Activated T-helper 17 cell treated with anti-CD3 and anti-CD28 coated beads, Interleukin-2, amount 50 U/mL, for 72 hours (primary cell): ENCODE measurements around the gene C17orf113. TPM values are rescaled to one million over a fixed set of nuclear protein-coding genes. Genes with fewer than 3 reads are reported as not detected.
A peak's percentile ranks its signal among the peaks of the same experiment; 100 is the strongest.

Source experiments
- ATAC-seq: fragments of 150-1000 bp; cut with Tn5 transposase; replicated peaks from 2 replicates; pipeline ENCODE4 v1.10.0; 2021; ENCODE audit warnings: mild to moderate bottlenecking, moderate library complexity
- H3K27ac Mint-ChIP-seq: one replicate; pipeline ENCODE4 v1.8.0; 2022; ENCODE audit warnings: mixed read lengths
- H3K27me3 Mint-ChIP-seq: one replicate; pipeline ENCODE4 v1.8.0; 2022; ENCODE audit warnings: mixed read lengths
- H3K36me3 Mint-ChIP-seq: one replicate; pipeline ENCODE4 v1.8.0; 2022; ENCODE audit warnings: low read depth, mild to moderate bottlenecking, mixed read lengths
- H3K4me1 Mint-ChIP-seq: one replicate; pipeline ENCODE4 v1.8.0; 2022; ENCODE audit warnings: mixed read lengths
- H3K4me3 Mint-ChIP-seq: one replicate; pipeline ENCODE4 v1.8.0; 2022; ENCODE audit warnings: mild to moderate bottlenecking, mixed read lengths
- H3K9me3 Mint-ChIP-seq: one replicate; pipeline ENCODE4 v1.8.0; 2022; ENCODE audit warnings: mixed read lengths
- total RNA-seq, 2 donors: library from RNA; stranded (reverse); gene quantifications; one replicate each; pipeline ENCODE4 v1.2.3, GENCODE V29; 2022

The C17orf113 gene
- total RNA-seq, 2 donors from 2014 or later, result 0.06 to 0.32 TPM

GRCh38 chr17:42002175-42002791 is 48.1 kb downstream of the C17orf113 start:
- Mint-ChIP-seq H3K4me1 (peaks cover 5% of the 10 kb centered on the region), H3K4me3 (no peak overlapping the region), H3K36me3 (peaks cover 78% of the 10 kb centered on the region), H3K27ac (no peak overlapping the region), H3K27me3 (no peaks in the 10 kb centered on the region), H3K9me3 (no peaks in the 10 kb centered on the region)
- ATAC-seq, result no peak

DNA sequence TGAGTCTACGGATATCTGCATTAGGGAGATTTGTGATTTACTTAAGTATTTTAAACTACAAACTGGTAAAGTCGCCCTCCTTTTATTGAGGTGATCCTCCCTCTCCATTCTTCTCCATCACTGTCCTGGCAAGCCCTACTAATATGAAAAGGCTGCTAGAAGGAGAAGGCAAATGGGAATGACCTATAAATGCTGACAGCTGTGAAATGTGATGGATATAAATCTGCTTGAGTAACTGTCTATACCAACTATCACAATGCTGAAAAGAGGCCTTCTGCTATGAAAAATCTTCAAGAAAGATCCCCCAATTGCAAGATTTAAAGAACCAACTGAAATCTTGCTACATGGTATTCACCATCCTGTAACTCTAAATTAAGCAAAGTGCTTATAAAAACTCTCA is 48.7 kb downstream of the C17orf113 start:
- Mint-ChIP-seq H3K27me3 (no peaks in the 10 kb centered on the region), H3K4me3 (no peak overlapping the region), H3K36me3 (peaks cover 78% of the 10 kb centered on the region), H3K9me3 (no peaks in the 10 kb centered on the region), H3K27ac (no peak overlapping the region), H3K4me1 (peaks cover 9% of the 10 kb centered on the region)
- no peak for ATAC-seq

DNA sequence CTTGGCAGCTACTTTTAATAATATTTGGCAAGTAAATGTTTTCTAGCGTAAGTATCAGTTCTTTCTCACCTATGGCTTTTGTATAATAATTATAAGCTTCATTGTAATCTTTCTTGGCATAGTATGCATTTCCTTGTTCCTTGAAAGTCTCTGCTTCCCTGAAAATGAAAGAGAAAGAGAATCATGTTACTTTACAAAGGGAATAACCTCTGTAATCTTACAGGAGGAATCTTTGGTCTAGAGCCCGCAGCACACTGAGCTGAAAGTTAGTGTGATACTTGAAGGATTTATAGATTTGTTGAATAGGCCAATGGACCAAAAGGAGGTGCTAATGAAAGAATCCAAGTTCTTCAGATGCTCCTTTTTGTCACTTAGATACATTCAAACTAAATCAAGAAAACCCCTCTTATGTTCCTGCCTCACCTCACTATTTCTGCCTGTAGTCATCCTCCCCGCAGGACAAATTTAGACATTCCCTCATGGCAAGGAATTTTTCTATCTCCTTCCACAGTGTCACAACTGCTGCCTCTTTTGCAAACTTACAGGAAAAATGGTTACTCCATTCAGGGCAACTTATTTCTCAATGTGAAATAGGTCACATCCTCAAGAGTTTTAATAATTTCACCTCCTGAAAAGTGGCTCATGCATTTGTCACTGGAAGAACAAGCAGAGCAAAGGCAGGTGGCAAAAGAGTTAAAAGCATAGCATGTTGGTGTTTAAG is 49.8 kb downstream of the C17orf113 start:
- no peaks in the 10 kb centered on the region for H3K9me3 Mint-ChIP-seq
- ATAC-seq, result no peak
- peaks cover 17% of the 10 kb centered on the region for H3K4me1 Mint-ChIP-seq
- no peak overlapping the region for H3K4me3 Mint-ChIP-seq
- H3K27me3 Mint-ChIP-seq, result no peaks in the 10 kb centered on the region
- peak overlapping the region; percentile 21 for H3K27ac Mint-ChIP-seq
- H3K36me3 Mint-ChIP-seq, result peaks cover 87% of the 10 kb centered on the region

DNA sequence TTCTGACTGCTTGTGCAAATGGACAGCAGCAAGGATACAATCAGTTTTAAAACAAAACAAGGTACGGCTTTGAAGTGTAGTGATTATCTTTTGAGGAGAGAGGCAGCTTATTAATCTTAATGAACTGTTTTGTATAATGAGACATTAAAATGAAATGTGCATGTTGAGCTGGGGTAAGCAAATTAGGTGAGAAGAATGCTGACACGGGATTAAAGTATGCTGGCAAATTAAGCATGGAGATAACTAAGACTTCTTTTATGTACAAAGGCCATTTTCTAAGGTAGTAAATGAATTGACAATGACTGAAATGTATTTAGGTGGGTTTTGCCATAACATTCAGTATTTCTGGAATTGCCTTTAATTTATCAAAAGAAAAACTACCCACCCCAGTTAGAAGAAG is 51.9 kb downstream of the C17orf113 start:
- Mint-ChIP-seq H3K36me3 (peaks cover 100% of the 10 kb centered on the region), H3K27me3 (no peaks in the 10 kb centered on the region), H3K4me1 (peaks cover 12% of the 10 kb centered on the region), H3K9me3 (no peaks in the 10 kb centered on the region), H3K4me3 (no peak overlapping the region), H3K27ac (no peak overlapping the region)
- ATAC-seq, result no peak

DNA sequence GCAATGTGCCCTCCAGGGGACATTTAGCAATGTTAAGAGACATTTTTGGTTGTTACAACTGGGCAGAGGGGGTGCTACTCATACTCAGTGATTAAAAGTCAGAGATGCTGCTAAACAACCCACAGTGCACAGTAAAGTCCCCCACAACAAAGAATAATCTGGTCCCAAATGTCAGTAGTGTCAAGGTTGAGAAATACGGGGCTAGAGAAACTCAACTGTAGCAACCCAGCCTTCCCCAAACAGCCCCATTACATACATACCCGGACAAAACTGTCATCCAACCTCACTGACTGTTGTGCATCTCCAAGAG is 53.6 kb downstream of the C17orf113 start:
- H3K27me3 Mint-ChIP-seq, result no peaks in the 10 kb centered on the region
- H3K4me3 Mint-ChIP-seq, result peak overlapping the region; percentile 10
- no peaks in the 10 kb centered on the region for H3K9me3 Mint-ChIP-seq
- H3K27ac Mint-ChIP-seq, result peak overlapping the region; percentile 79
- peaks cover 12% of the 10 kb centered on the region for H3K4me1 Mint-ChIP-seq
- peaks cover 100% of the 10 kb centered on the region for H3K36me3 Mint-ChIP-seq
- ATAC-seq, result no peak

- ATAC-seq, result no peak
- Mint-ChIP-seq H3K9me3 (no peaks in the 10 kb centered on the region), H3K36me3 (peaks cover 100% of the 10 kb centered on the region), H3K27me3 (no peaks in the 10 kb centered on the region), H3K27ac (peak overlapping the region; percentile 17), H3K4me3 (no peak overlapping the region), H3K4me1 (peaks cover 12% of the 10 kb centered on the region)
These were observed 57.8 kb downstream of the C17orf113 start for GRCh38 chr17:41992576-41992975.

- Mint-ChIP-seq H3K9me3 (no peaks in the 10 kb centered on the region), H3K4me1 (no peaks in the 10 kb centered on the region), H3K27me3 (no peaks in the 10 kb centered on the region), H3K4me3 (no peak overlapping the region), H3K27ac (no peak overlapping the region), H3K36me3 (peaks cover 100% of the 10 kb centered on the region)
- ATAC-seq, result no peak
These were observed 60.5 kb downstream of the C17orf113 start for GRCh38 chr17:41989702-41990419.

DNA sequence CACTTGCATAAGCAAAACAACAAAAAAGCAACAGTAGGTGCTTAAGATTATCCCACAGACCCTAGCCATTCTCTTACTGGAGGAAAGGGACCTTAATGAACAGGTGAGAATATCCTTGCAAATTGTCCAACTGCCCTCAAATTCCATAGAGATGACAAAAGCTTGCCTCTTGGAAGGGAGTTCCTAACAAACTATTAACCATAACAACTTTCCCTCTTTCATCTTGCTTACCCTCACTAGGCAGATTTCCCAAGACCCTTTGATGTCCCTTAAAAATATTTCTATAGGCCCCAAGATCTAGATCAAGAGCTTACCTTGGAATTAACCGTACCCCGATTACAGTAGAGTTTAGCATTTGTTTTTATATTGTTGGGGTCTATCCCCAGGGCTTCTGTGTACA is 62.0 kb downstream of the C17orf113 start:
- Mint-ChIP-seq H3K4me3 (no peak overlapping the region), H3K27me3 (no peaks in the 10 kb centered on the region), H3K9me3 (no peaks in the 10 kb centered on the region), H3K4me1 (no peaks in the 10 kb centered on the region), H3K36me3 (peaks cover 100% of the 10 kb centered on the region), H3K27ac (peak overlapping the region; percentile 10)
- no peak for ATAC-seq

Other genes with a start within 250 kb of the C17orf113 start
- gene P3H4, start 238.7 kb downstream of the C17orf113 start, total RNA-seq, result under 1 TPM; 0.64 to 0.89 TPM
- gene FKBP10, start 237.6 kb downstream of the C17orf113 start, total RNA-seq, result under 1 TPM; 0.09 to 0.37 TPM
- 10 to 100 TPM; 51.2 to 70.3 TPM for gene NT5C3B, start 214.4 kb downstream of the C17orf113 start, total RNA-seq
- gene KLHL10, start 212.8 kb downstream of the C17orf113 start, total RNA-seq, result under 1 TPM in 1 of 2 donors, not detected in 1; 0.16 TPM
- 10 to 100 TPM; 15.1 to 16.2 TPM for gene KLHL11, start 185.2 kb downstream of the C17orf113 start, total RNA-seq
- gene ACLY, start 131.7 kb downstream of the C17orf113 start, total RNA-seq, result 100 to 1,000 TPM in 1 of 2 donors, 10 to 100 TPM in 1; 95.4 to 222 TPM
- gene ODAD4, start 120.0 kb downstream of the C17orf113 start, total RNA-seq, result under 1 TPM; 0.63 to 0.93 TPM
- 10 to 100 TPM; 51.4 to 82.9 TPM for gene CNP, start 83.8 kb downstream of the C17orf113 start, total RNA-seq
- gene DNAJC7, start 33.2 kb downstream of the C17orf113 start, total RNA-seq, result 100 to 1,000 TPM in 1 of 2 donors, 10 to 100 TPM in 1; 79.5 to 118 TPM
- gene NKIRAS2, start 30.5 kb downstream of the C17orf113 start, total RNA-seq, result 10 to 100 TPM; 12.0 to 14.9 TPM
- under 1 TPM; 0.15 to 0.48 TPM for gene ZNF385C, start 47.9 kb upstream of the C17orf113 start, total RNA-seq
- gene DHX58, start 62.1 kb upstream of the C17orf113 start, total RNA-seq, result 10 to 100 TPM; 12.0 to 19.1 TPM
- gene KAT2A, start 70.8 kb upstream of the C17orf113 start, total RNA-seq, result 10 to 100 TPM; 32.8 to 44.2 TPM
- gene HSPB9, start 72.2 kb upstream of the C17orf113 start, total RNA-seq, result under 1 TPM in 1 of 2 donors, not detected in 1; 0.13 TPM
- gene RAB5C, start 104.4 kb upstream of the C17orf113 start, total RNA-seq, result 10 to 100 TPM; 30.4 to 77.7 TPM
- gene KCNH4, start 130.5 kb upstream of the C17orf113 start, total RNA-seq, result under 1 TPM; 0.95 to 0.99 TPM
- not detected for gene HCRT, start 134.9 kb upstream of the C17orf113 start, total RNA-seq
- gene GHDC, start 143.9 kb upstream of the C17orf113 start, total RNA-seq, result 10 to 100 TPM; 19.6 to 24.5 TPM
- gene STAT5B, start 225.8 kb upstream of the C17orf113 start, total RNA-seq, result 100 to 1,000 TPM; 124 to 255 TPM
- gene STAT5A, start 237.9 kb upstream of the C17orf113 start, total RNA-seq, result 100 to 1,000 TPM; 133 to 305 TPM